Hematopoietic multipotent progenitor cell treated with erythropoietin and hydrocortisone succinate and interleukin-3 and kit ligand, for 17 days (in vitro differentiated cells): ENCODE results near the gene WDR1.

Source experiments
- DNase-seq: peaks from one replicate; pipeline ENCODE4 v3.0.0-alpha.2; 2015; ENCODE audit warnings: low spot score

The WDR1 gene

GRCh38 chr4:10036807-10037342 lies 79.7 kb downstream of the WDR1 start:
- DNase-seq: no peak

GRCh38 chr4:10035130-10035529 lies 81.5 kb downstream of the WDR1 start:
- DNase-seq: no peak

- no peak for DNase-seq
Observed at GRCh38 chr4:10034612-10035104, 81.9 kb downstream of the WDR1 start.

GRCh38 chr4:10034136-10034535 lies 82.5 kb downstream of the WDR1 start:
- DNase-seq: no peak

- DNase-seq: no peak
Observed at GRCh38 chr4:10033191-10033881, 83.3 kb downstream of the WDR1 start.

- no peak for DNase-seq
Observed at GRCh38 chr4:10032625-10033024, 84.0 kb downstream of the WDR1 start.

- no peak for DNase-seq
Observed at GRCh38 chr4:10031668-10032590, 84.7 kb downstream of the WDR1 start.

GRCh38 chr4:10030972-10031667 lies 85.5 kb downstream of the WDR1 start:
- no peak for DNase-seq

- DNase-seq: no peak
Observed at GRCh38 chr4:10029403-10029802, 87.2 kb downstream of the WDR1 start.

GRCh38 chr4:10028910-10029309 lies 87.7 kb downstream of the WDR1 start:
- no peak for DNase-seq

- DNase-seq: no peak
Observed at GRCh38 chr4:10026485-10026884, 90.1 kb downstream of the WDR1 start.

- DNase-seq: no peak
Observed at GRCh38 chr4:10025230-10025806, 91.3 kb downstream of the WDR1 start.
